Epidermal melanocyte (primary cell): Measurements from ENCODE around the gene FLACC1.
A peak's percentile ranks its signal among the peaks of the same experiment; 100 is the strongest.

Experiments used
- DNase-seq: peaks from one replicate; pipeline ENCODE4 v3.0.0; 2011; ENCODE audit warnings: low spot score; ENCODE audit not compliant: insufficient read length

FLACC1 gene

DNA sequence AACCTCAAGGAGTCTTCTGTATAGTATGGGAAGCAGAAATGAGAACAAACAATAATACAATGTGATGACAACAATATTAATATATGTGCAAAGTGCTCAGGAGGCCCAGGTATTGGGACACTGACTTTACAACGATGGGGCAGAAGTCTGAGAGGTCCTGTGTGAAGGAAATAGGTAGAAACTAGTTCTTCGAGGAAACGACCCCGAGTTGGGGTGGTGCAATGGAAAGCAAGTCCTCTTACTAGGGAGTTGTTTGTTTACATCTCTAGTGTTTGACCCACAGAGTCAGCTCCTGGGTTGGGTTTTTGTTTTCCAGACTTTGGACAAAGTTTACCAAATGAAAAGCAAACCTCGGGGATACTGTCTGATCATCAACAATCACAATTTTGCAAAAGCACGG is 80.6 kb downstream of the FLACC1 start:
- no peak for DNase-seq

DNA sequence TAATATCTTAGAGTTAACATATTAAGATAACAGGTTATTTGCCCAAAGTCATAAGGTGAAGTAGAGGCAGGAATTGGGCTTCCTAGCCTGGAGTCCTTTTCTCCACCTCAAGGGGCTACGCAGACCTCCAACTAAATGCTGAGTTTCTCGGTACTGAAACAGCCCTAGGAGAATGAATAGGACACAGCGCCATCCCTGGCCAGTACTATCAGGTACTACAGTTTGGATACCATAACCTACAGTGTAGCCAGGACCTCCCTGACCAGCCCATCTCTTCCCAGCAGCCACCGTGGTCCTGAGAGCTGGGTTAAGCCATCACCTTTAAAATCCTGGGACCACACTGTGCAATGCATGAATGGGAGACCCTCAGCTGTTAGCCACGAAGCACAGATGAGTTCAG is 81.2 kb downstream of the FLACC1 start:
- no peak for DNase-seq

- DNase-seq = no peak
Observed at GRCh38 chr2:201275069-201275468, 82.1 kb downstream of the FLACC1 start.

GRCh38 chr2:201273330-201273983 is 83.7 kb downstream of the FLACC1 start:
- DNase-seq = no peak

DNA sequence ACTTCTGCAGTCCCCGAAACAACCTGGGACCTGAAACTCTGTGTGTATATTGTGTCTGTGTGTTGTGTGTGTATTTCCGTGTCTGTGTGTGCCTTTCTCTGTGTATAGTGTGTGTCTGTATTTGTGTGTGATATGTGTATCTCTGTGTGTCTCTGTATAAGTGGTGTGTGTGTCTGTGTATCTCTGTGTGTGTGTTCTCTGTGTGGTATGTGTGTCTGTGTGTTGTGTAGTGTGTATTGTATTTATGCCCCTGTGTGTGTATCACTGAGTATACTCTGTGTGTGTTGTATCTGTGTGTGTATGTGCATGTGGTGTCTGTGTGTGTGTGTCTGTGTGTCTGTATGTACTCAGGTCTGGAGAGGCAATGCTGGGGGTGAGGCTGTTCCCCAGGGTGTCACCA is 85.2 kb downstream of the FLACC1 start:
- DNase-seq = no peak

GRCh38 chr2:201270293-201271001 is 86.7 kb downstream of the FLACC1 start:
- DNase-seq = no peak

DNA sequence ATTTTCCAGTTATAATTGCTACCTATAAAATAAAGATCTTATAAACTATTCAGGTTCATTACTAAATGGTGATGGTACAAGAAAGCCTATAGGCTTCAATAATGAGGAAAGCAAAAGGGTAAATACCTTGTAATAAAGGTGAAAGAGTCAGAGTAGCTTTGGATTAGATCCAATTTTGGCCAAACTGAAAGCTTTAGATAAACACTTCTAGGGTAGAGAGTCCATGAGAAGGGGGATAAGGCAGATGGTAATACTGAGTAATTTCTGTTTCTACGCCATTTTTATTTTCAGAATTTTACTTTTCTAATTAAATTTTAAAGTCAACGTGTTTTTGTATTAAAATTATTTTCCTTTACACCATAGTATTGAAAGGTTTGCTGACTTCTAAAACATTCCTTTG is 87.4 kb downstream of the FLACC1 start:
- no peak for DNase-seq

GRCh38 chr2:201267278-201268030 is 89.7 kb downstream of the FLACC1 start:
- DNase-seq = no peak

DNA sequence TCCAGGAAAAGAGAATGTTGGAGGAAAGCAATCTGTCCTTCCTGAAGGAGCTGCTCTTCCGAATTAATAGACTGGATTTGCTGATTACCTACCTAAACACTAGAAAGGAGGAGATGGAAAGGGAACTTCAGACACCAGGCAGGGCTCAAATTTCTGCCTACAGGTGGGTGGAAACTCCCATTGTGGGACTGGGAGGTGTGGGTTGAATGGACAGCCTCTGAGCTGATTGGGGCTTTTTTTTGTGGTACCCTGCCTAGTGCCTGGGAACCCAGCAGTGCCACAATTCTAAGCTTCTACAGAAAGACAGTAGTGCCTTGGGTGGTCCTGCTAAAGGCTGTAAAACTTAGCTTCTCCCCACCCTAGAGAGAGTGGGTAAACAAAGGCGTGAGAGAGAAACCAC is 90.5 kb downstream of the FLACC1 start:
- DNase-seq = no peak

GRCh38 chr2:201264472-201265173 is 92.5 kb downstream of the FLACC1 start:
- DNase-seq = no peak

DNA sequence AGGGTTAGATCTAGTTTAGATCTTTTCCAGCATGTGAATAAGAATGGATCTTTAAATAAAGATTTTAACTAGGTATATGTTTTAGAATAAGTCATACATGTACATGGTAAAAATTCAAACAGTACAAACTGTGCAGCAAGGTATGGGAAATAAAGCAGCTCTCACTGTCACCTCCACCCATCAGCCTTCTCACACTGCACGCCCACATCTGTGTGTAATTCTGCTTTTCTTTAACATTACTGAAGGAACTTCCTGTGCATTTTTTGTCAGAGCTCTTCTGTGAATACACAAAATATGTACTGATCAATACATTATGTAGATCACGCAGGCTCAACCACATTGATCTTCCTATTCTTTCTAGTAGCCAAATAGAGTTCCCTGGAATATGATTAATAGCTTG is 93.4 kb downstream of the FLACC1 start:
- DNase-seq = no peak

- no peak for DNase-seq
Observed at GRCh38 chr2:201262718-201263117, 94.4 kb downstream of the FLACC1 start.

- DNase-seq = no peak
Observed at GRCh38 chr2:201261906-201262305, 95.2 kb downstream of the FLACC1 start.

GRCh38 chr2:201261471-201261870 is 95.7 kb downstream of the FLACC1 start:
- DNase-seq = no peak

DNA sequence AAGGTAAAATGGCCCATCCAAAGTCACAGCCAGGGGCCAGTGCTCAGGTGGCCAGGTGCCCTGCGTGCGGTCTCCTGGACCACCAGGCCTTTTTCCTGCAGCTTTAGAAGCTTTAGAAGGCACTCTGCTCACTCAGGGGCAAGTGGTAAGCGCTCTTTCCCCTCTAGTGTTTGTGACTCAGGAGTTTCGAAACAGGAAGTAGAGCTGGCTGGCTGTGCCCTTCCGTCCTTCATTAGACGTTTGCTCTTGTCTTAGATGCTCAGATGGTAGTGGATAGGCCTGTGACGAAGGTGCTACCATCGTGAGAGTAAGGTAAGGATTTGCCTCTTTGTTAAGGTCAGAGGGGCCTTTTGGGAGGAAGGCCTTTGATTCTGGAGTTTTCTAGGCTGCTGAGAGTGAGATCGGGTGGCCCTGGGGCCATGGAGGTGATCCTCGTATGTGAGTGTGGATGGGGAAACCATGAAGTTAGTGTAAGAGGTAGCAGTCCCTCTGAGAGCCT is 96.8 kb downstream of the FLACC1 start, which contains the start of gene CASP8:
Gene CASP8, plus strand, starts transcription at position 235 of the 499 bp plus-strand sequence. CDS start 5,951 bp downstream, outside the sequence.
- no peak for DNase-seq

DNA sequence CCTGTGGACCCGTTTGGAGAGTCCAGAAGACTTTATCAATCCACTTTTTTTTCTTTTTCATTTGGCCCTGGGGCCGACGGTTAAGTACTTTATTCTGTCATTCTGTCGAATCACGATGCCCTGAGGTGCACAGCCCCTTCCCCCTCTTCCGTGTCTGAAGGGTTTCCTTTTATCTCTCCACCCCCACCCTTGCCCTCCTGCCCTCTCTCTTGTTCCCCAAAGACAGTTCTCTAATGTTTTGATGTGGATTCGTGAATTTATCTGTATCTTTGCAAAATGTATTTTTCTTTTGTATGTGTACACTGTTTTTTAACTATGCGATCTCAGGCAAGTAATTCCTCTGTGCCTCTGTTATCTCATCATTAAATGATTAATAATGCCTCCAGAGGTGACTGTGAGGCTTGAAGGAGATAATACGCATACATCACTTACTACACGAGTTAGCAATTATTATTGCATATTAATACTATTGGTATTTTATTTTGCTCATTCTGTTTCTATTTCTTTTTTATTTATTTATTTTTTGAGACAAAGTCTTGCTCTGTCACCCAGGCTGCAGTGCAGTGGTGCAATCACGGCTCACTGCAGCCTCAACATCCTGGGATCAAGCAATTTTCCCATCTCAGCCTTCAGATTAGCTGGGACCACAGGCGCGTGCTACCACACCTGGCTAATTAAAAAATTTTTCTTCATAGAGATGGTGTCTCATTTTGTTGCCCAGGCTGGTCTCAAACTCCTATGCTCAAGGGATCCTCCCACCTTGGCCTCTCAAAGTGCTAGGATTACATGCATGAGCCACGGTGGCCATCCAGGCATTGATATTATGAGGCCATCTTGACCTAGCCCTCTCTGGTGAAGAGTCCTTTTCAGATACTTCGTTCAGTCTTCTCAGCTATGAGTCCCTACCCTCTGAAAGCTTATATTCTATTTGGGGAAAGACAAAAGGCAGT is 98.2 kb downstream of the FLACC1 start:
- no peak for DNase-seq

- peak; percentile 55 for DNase-seq
Observed at GRCh38 chr2:201257956-201258665, 99.0 kb downstream of the FLACC1 start.

DNA sequence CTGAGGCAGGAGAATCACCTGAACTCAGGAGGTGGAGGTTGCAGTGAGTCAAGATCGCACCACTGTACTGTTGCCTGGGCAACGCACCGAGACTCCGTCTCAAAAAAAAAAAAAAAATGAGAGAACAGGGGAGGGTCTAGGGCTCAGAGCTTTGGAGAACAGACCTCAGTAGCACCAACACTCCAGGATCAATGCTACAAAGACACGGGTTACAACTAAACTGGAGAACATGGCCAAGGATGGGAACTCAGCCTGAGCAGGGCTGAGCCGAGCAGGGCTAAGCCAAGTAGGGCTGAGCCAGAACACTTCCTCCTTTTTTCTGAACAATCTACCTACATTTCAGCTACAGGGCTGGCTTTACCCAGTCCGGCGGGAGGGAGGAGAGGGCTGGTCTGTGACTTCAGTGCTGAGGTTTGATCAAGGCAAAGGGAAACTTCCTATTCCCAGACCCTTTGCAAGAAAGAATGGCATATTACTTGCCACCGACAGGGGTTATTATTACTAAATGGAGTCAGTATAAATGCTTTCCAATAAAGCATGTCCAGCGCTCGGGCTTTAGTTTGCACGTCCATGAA is 99.7 kb downstream of the FLACC1 start:
- no peak for DNase-seq

- DNase-seq = no peak
Observed at GRCh38 chr2:201256082-201256481, 101.1 kb downstream of the FLACC1 start.
